Activated T-cell treated with anti-CD3 and anti-CD28 coated beads, Interleukin-2, amount 50 U/mL, for 72 hours (primary cell): ENCODE data around the gene DLX3. TPM values are rescaled to one million over a fixed set of nuclear protein-coding genes. Genes with fewer than 3 reads are reported as not detected.

Experiments used
- ATAC-seq, 2 donors: fragments of 150-1000 bp; cut with Tn5 transposase; replicated peaks in 1 of 2; 2 replicates each; pipeline ENCODE4 v1.10.0; 2021; ENCODE audit warnings: moderate library complexity in 2 of 2, mild to moderate bottlenecking in 1 of 2
- DNase-seq, 2 donors: peaks; one replicate each; pipeline ENCODE4 v3.0.0; 2021 to 2022; ENCODE audit warnings: mixed read lengths in 1 of 2
- H3K27ac Mint-ChIP-seq: one replicate; pipeline ENCODE4 v1.8.0; 2022; ENCODE audit warnings: mild to moderate bottlenecking, moderate library complexity, mixed read lengths
- H3K27me3 Mint-ChIP-seq: one replicate; pipeline ENCODE4 v1.8.0; 2022; ENCODE audit warnings: low read depth, mixed read lengths
- H3K36me3 Mint-ChIP-seq, 2 donors: one replicate each; pipeline ENCODE4 v1.8.0; 2022; ENCODE audit warnings: mixed read lengths in 2 of 2, mild to moderate bottlenecking in 1 of 2; ENCODE audit not compliant: insufficient read depth in 2 of 2
- H3K4me1 Mint-ChIP-seq: one replicate; pipeline ENCODE4 v1.8.0; 2022; ENCODE audit warnings: low read depth, mixed read lengths
- H3K4me3 Mint-ChIP-seq, 2 donors: one replicate each; pipeline ENCODE4 v1.8.0; 2022; ENCODE audit warnings: mild to moderate bottlenecking in 2 of 2, mixed read lengths in 2 of 2, moderate library complexity in 2 of 2
- H3K9me3 Mint-ChIP-seq, 2 donors: one replicate each; pipeline ENCODE4 v1.8.0; 2022; ENCODE audit warnings: mixed read lengths in 2 of 2
- total RNA-seq, 2 donors: library from RNA; stranded (reverse); gene quantifications; one replicate each; pipeline ENCODE4 v1.2.3, GENCODE V29; 2022

The DLX3 gene
- total RNA-seq, 2 donors from 2014 or later, result 0.12 TPM; not detected in 1

GRCh38 chr17:49984283-49984682 lies 10.7 kb downstream of the DLX3 start:
- ATAC-seq, result no peak
- H3K4me3 Mint-ChIP-seq, result no peak overlapping the region
- H3K27me3 Mint-ChIP-seq, result peaks cover 53% of the 10 kb centered on the region
- no peak overlapping the region for H3K27ac Mint-ChIP-seq
- DNase-seq, result no peak
- no peaks in the 10 kb centered on the region for H3K4me1 Mint-ChIP-seq
- H3K36me3 Mint-ChIP-seq, result no peaks in the 10 kb centered on the region
- no peaks in the 10 kb centered on the region for H3K9me3 Mint-ChIP-seq

GRCh38 chr17:49980703-49981197 lies 14.3 kb downstream of the DLX3 start:
- no peaks in the 10 kb centered on the region for H3K4me1 Mint-ChIP-seq
- ATAC-seq (no peak), DNase-seq (no peak)
- H3K27ac Mint-ChIP-seq, result no peak overlapping the region
- H3K4me3 Mint-ChIP-seq, result no peak overlapping the region
- no peaks in the 10 kb centered on the region for H3K9me3 Mint-ChIP-seq
- H3K36me3 Mint-ChIP-seq, result no peaks in the 10 kb centered on the region
- peaks cover 29% of the 10 kb centered on the region for H3K27me3 Mint-ChIP-seq

GRCh38 chr17:49979748-49980479 lies 15.1 kb downstream of the DLX3 start:
- peaks cover 34% of the 10 kb centered on the region for H3K27me3 Mint-ChIP-seq
- no peaks in the 10 kb centered on the region for H3K36me3 Mint-ChIP-seq
- DNase-seq (no peak), ATAC-seq (no peak)
- H3K4me1 Mint-ChIP-seq, result no peaks in the 10 kb centered on the region
- H3K4me3 Mint-ChIP-seq, result no peak overlapping the region
- no peaks in the 10 kb centered on the region for H3K9me3 Mint-ChIP-seq
- H3K27ac Mint-ChIP-seq, result no peak overlapping the region

GRCh38 chr17:49978501-49978900 lies 16.5 kb downstream of the DLX3 start:
- Mint-ChIP-seq H3K36me3 (no peaks in the 10 kb centered on the region), H3K4me3 (no peak overlapping the region), H3K4me1 (no peaks in the 10 kb centered on the region), H3K9me3 (no peaks in the 10 kb centered on the region), H3K27me3 (peaks cover 39% of the 10 kb centered on the region), H3K27ac (no peak overlapping the region)
- DNase-seq (no peak), ATAC-seq (no peak)

GRCh38 chr17:49977463-49978389 lies 17.3 kb downstream of the DLX3 start:
- Mint-ChIP-seq H3K27me3 (peaks cover 47% of the 10 kb centered on the region), H3K9me3 (no peaks in the 10 kb centered on the region), H3K4me1 (no peaks in the 10 kb centered on the region), H3K27ac (no peak overlapping the region), H3K36me3 (no peaks in the 10 kb centered on the region), H3K4me3 (no peak overlapping the region)
- no peak for ATAC-seq
- DNase-seq, result no peak

GRCh38 chr17:49976828-49977202 lies 18.2 kb downstream of the DLX3 start:
- no peak for ATAC-seq
- Mint-ChIP-seq H3K4me1 (peaks cover under 1% of the 10 kb centered on the region), H3K36me3 (no peaks in the 10 kb centered on the region), H3K27ac (no peak overlapping the region), H3K27me3 (peaks cover 48% of the 10 kb centered on the region), H3K9me3 (no peaks in the 10 kb centered on the region), H3K4me3 (no peak overlapping the region)
- DNase-seq, result no peak

GRCh38 chr17:49976163-49976827 lies 18.7 kb downstream of the DLX3 start:
- H3K4me3 Mint-ChIP-seq, result no peak overlapping the region
- no peaks in the 10 kb centered on the region for H3K36me3 Mint-ChIP-seq
- H3K27me3 Mint-ChIP-seq, result peaks cover 50% of the 10 kb centered on the region
- no peaks in the 10 kb centered on the region for H3K9me3 Mint-ChIP-seq
- ATAC-seq (no peak), DNase-seq (no peak)
- peaks cover 6% of the 10 kb centered on the region for H3K4me1 Mint-ChIP-seq
- no peak overlapping the region for H3K27ac Mint-ChIP-seq

- H3K4me3 Mint-ChIP-seq, result no peak overlapping the region
- peaks cover 50% of the 10 kb centered on the region for H3K27me3 Mint-ChIP-seq
- H3K27ac Mint-ChIP-seq, result no peak overlapping the region
- peaks cover 14% of the 10 kb centered on the region for H3K4me1 Mint-ChIP-seq
- DNase-seq (no peak), ATAC-seq (no peak)
- H3K36me3 Mint-ChIP-seq, result no peaks in the 10 kb centered on the region
- H3K9me3 Mint-ChIP-seq, result no peaks in the 10 kb centered on the region
Observed at GRCh38 chr17:49975531-49975930, 19.5 kb downstream of the DLX3 start.

- DNase-seq (no peak), ATAC-seq (no peak)
- Mint-ChIP-seq H3K27me3 (peaks cover 62% of the 10 kb centered on the region), H3K36me3 (peaks cover 0 to 2% of the 10 kb centered on the region in 2 donors), H3K9me3 (no peaks in the 10 kb centered on the region), H3K4me3 (peak overlapping the region in 1 of 2 donors; percentile 10), H3K27ac (no peak overlapping the region), H3K4me1 (peaks cover 26% of the 10 kb centered on the region)
Observed at GRCh38 chr17:49973271-49973615, 21.8 kb downstream of the DLX3 start.

GRCh38 chr17:49972486-49973270 lies 22.3 kb downstream of the DLX3 start:
- DNase-seq (no peak), ATAC-seq (no peak)
- Mint-ChIP-seq H3K36me3 (peaks cover 0 to 2% of the 10 kb centered on the region in 2 donors), H3K4me3 (peak overlapping the region; percentile 5 to 10), H3K27ac (no peak overlapping the region), H3K4me1 (peaks cover 31% of the 10 kb centered on the region), H3K9me3 (no peaks in the 10 kb centered on the region), H3K27me3 (peaks cover 66% of the 10 kb centered on the region)

GRCh38 chr17:49971848-49972485 lies 23.1 kb downstream of the DLX3 start:
- H3K27ac Mint-ChIP-seq, result no peak overlapping the region
- peak; percentile 34 to 36 for DNase-seq

GRCh38 chr17:49971199-49971847 lies 23.7 kb downstream of the DLX3 start:
- peak overlapping the region; percentile 16 to 71 for H3K4me3 Mint-ChIP-seq
- H3K4me1 Mint-ChIP-seq, result peaks cover 38% of the 10 kb centered on the region
- H3K27me3 Mint-ChIP-seq, result peaks cover 77% of the 10 kb centered on the region
- ATAC-seq (no peak), DNase-seq (no peak)
- H3K27ac Mint-ChIP-seq, result no peak overlapping the region
- H3K36me3 Mint-ChIP-seq, result peaks cover 0 to 2% of the 10 kb centered on the region in 2 donors
- H3K9me3 Mint-ChIP-seq, result no peaks in the 10 kb centered on the region

More at GRCh38 chr17:49971848-49972485, 23.1 kb downstream of the DLX3 start:
- H3K27me3 Mint-ChIP-seq, result peaks cover 73% of the 10 kb centered on the region
- peaks cover 38% of the 10 kb centered on the region for H3K4me1 Mint-ChIP-seq
- H3K4me3 Mint-ChIP-seq, result peak overlapping the region; percentile 16 to 71
- H3K36me3 Mint-ChIP-seq, result peaks cover 0 to 2% of the 10 kb centered on the region in 2 donors
- ATAC-seq, result no peak
- H3K9me3 Mint-ChIP-seq, result no peaks in the 10 kb centered on the region
